SH-SY5Y (cell line): ENCODE data around the gene SH3GL2.

Experiments
- GATA2 ChIP-seq: IDR thresholded peaks from 2 replicates; pipeline ENCODE4 v1.6.1; 2011; ENCODE audit warnings: mild to moderate bottlenecking, low read depth, low read length
- GATA3 ChIP-seq: IDR thresholded peaks from 2 replicates; pipeline ENCODE4 v1.6.1; 2011; ENCODE audit warnings: low read depth, mild to moderate bottlenecking, low read length, moderate library complexity

- TF ChIP-seq GATA3 (no peak), GATA2 (no peak)
Measured at GRCh38 chr9:17588941-17589340, 10.1 kb downstream of the SH3GL2 start.
